ENCODE measurements around the gene LAMA5. TPM values are rescaled to one million over a fixed set of nuclear protein-coding genes. Genes with fewer than 3 reads are reported as not detected.

The LAMA5 gene
- total RNA-seq, 1 donor from 2014 or later = 70.9 TPM

DNA sequence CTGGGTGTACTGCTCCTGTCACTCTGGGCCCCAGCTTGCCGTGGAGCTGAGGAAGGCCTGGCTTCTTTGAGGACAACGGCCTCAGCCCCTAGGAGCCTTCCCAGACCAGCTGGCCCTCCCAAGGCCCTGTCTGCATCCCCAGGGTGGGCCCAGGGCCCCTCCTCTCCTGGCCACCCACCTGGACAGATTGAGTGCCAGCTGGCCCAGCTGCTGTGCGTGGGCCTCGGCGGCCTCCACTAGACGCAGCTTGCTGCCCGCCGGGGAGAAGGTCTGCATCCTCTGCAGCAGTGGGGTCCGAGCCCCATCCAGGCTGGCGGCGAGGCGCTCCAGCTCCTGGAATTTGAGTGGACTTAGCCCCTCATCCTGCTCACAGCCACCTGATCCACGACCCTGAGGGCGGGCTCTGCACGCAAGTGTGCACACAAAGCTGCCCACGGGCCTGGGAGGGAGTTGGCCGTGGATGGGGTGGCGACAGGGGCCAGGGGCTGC, 49.9 kb downstream of the LAMA5 start:
- H3K27ac ChIP-seq (replicated peaks) = no peak overlapping the region
- no peaks in the 10 kb centered on the region for H3K9me3 ChIP-seq (replicated peaks)
- H3K4me3 ChIP-seq = no peak overlapping the region
- no peak for DNase-seq
- no peaks in the 10 kb centered on the region for H3K27me3 ChIP-seq (ENCODE audit: low read depth)
- peaks cover 80% of the 10 kb centered on the region for H3K36me3 ChIP-seq
- intact Hi-C loops (cut with micrococcal nuclease) = no loop called here
- no peak for TF ChIP-seq CTCF (IDR thresholded peaks at IDR 0.05; ENCODE audit: borderline replicate concordance)
- H3K4me1 ChIP-seq = peaks cover 3% of the 10 kb centered on the region

- DNase-seq = no peak
- Histone ChIP-seq H3K9me3 (replicated peaks) (no peaks in the 10 kb centered on the region), H3K27ac (replicated peaks) (no peak overlapping the region), H3K4me3 (no peak overlapping the region), H3K4me1 (peaks cover 3% of the 10 kb centered on the region), H3K36me3 (peaks cover 80% of the 10 kb centered on the region), H3K27me3 (ENCODE audit: low read depth) (no peaks in the 10 kb centered on the region)
- intact Hi-C loops (cut with micrococcal nuclease) = no loop called here
- no peak for TF ChIP-seq CTCF (IDR thresholded peaks at IDR 0.05; ENCODE audit: borderline replicate concordance)
These were observed 50.6 kb downstream of the LAMA5 start for GRCh38 chr20:62316331-62317166.

GRCh38 chr20:62315773-62316172, 51.3 kb downstream of the LAMA5 start:
- peaks cover 87% of the 10 kb centered on the region for H3K36me3 ChIP-seq
- intact Hi-C loops (cut with micrococcal nuclease) = no loop called here
- DNase-seq = no peak
- no peak overlapping the region for H3K4me3 ChIP-seq
- TF ChIP-seq CTCF (IDR thresholded peaks at IDR 0.05; ENCODE audit: borderline replicate concordance) = no peak
- H3K4me1 ChIP-seq = peaks cover 3% of the 10 kb centered on the region
- H3K27me3 ChIP-seq (ENCODE audit: low read depth) = no peaks in the 10 kb centered on the region
- H3K27ac ChIP-seq (replicated peaks) = no peak overlapping the region
- no peaks in the 10 kb centered on the region for H3K9me3 ChIP-seq (replicated peaks)

DNA sequence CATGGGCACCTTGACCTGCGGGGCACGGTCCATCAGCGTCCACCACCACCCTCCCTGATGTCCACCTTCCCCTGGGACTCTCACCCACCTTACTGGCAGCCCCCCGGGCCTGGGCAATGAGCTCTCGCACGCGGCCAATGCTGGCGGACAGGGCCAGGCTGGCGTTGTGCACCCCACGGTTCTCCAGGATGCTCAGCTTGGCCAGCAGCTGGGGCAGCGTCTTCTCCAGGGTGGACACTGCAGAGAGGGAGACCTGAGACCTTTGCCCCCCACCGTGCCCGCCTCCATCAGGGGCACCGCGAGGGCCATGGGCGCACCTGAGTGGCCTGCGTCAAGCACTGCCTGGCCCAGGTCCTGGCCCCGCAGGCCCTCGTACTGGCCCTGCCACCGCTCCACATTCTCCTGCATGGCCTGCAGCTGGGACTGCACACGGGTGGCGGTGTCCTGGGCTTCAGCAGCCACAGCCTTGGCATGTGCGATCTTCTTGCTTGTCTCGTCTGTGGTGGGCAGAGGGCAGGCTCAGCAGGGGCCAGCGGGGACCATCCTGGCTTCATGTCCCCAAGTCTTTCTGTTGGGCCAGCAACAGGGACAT, 52.3 kb downstream of the LAMA5 start:
- intact Hi-C loops (cut with micrococcal nuclease) = no loop called here
- Histone ChIP-seq H3K4me1 (peaks cover 3% of the 10 kb centered on the region), H3K4me3 (no peak overlapping the region), H3K27ac (replicated peaks) (no peak overlapping the region), H3K36me3 (peaks cover 89% of the 10 kb centered on the region), H3K9me3 (replicated peaks) (no peaks in the 10 kb centered on the region), H3K27me3 (ENCODE audit: low read depth) (no peaks in the 10 kb centered on the region)
- DNase-seq = no peak
- TF ChIP-seq CTCF (IDR thresholded peaks at IDR 0.05; ENCODE audit: borderline replicate concordance) = no peak

- Histone ChIP-seq H3K9me3 (replicated peaks) (no peaks in the 10 kb centered on the region), H3K27ac (replicated peaks) (no peak overlapping the region), H3K4me1 (peaks cover 3% of the 10 kb centered on the region), H3K36me3 (peaks cover 87% of the 10 kb centered on the region), H3K27me3 (ENCODE audit: low read depth) (no peaks in the 10 kb centered on the region), H3K4me3 (no peak overlapping the region)
- intact Hi-C loops (cut with micrococcal nuclease) = no loop called here
- no peak for TF ChIP-seq CTCF (IDR thresholded peaks at IDR 0.05; ENCODE audit: borderline replicate concordance)
- DNase-seq = no peak
These were observed 52.8 kb downstream of the LAMA5 start for GRCh38 chr20:62314339-62314638.
